Islet precursor cell (in vitro differentiated cells): Measurements from ENCODE around the gene MAML3.
"Not testable (repeated sequence)": the region's sequence is repeated elsewhere in the genome, so short reads cannot be mapped to it uniquely, and the experiment has no call there.

Experiments
- DNase-seq: peaks from one replicate; pipeline ENCODE4 v3.0.0-alpha.2; 2018

Gene MAML3

DNA sequence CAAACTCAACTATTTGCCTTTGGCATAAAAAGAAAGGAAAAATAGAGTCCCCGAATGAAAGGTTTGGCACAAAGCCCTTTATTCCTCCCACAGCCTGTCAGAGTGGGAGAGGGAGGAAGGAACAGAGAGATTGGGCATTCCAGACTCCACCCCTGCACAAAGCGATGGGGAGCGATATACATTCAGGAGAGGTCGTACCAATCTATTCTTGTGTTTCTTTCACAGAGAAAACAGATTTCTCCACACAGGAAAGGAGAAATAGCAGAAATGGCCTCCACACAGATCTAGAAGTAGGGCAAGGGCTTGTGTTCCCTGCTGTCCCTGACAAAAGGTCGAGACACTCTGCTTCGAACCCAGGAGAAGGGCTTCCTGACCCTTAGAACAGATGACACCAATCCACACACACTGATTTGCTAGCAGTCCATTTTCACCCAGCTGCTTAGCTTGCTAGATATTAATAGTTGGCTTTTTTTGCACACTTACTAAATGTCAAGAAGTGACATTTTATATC is 197.4 kb downstream of the MAML3 start:
- DNase-seq: no peak

DNA sequence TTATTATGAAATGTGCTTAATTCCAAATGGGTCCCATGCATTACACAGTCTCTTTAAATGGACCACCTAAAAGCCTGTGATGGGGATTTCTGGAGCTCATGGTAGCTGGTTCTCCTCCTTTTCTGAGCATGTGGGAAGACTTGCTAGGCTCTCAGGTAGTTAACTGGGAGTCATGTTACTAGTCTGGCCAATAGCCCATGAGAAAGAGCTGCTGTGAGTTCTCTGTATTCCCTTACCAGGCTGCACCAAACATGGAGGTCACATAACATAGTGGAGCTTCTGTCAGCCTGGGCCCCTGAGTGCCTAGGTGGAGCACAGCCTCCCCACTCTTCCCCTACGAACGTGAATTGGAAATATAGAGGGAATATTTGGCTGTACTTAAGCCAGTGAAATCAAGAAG is 198.4 kb downstream of the MAML3 start:
- DNase-seq: no peak

DNA sequence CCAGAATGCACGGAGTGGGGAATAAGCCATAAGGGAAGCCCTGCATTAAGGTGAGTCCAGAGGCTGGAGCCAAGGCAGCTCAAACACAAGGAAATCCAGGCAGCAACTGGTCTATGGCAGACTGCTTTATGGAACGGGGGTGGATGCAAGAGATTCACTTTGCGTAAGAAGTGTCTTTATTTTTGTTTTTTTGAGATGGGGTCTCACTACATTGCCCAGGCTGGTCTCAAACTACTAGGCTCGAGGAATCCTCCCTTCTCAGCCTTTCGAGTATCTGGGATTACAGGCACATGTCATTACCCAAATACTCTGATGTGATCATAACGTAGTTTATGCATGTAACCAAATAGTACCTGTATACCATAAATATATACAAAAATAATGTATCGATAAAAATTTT is 199.5 kb downstream of the MAML3 start:
- no peak for DNase-seq

DNA sequence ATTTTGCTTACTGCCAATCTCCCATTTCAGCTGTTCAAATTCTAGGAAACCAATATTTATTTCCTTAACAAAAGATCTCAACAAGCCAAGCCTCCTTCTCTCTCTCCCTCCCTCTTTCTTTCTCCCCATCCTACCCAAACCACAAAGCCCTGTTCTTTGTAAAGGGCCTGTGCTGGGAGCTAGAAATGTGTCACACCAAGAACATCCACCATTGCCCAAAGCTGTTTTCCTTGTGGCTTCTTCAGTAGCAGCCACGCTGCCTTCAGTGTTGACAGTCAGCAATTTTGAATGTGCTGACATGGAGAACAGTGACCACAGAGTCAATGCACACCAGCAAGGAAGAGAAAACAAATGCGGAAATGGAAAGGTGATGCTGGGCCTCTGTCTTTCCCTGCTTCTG is 203.0 kb downstream of the MAML3 start:
- peak; percentile 73 for DNase-seq

DNA sequence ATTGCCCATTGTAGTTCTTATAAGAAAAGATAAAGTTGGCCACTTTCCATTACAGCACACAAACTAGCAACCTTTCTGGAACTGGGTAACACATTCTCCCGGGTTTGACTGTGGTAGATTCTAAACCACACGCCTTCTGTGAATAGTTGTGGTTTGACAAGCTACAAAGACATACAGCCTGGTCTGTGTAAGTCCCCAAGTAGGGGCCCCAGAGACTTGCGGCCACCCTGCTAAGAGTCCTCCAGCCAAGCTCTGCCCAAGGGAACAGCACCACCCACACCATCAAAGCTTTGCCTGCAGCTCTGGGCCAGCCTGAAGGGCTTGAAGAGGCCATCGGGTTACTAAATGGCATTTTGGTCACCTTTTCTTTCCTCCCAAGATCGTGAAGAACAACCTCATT is 203.4 kb downstream of the MAML3 start:
- no peak for DNase-seq

DNA sequence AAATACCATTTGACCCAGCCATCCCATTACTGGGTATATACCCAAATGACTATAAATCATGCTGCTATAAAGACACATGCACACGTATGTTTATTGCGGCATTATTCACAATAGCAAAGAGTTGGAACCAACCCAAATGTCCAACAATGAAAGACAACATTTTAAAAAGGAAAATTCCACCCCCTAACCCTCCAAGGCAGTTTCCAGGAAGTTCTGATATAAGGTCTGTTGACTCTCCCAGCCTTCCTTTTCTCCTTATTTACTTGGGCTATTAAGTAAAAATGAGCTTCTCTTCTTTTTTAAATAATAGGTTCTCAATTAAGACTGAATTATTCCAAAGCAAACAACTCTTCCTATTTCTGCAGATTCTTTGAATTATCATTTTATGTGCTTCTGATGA is 209.1 kb downstream of the MAML3 start:
- not testable (repeated sequence) for DNase-seq

DNA sequence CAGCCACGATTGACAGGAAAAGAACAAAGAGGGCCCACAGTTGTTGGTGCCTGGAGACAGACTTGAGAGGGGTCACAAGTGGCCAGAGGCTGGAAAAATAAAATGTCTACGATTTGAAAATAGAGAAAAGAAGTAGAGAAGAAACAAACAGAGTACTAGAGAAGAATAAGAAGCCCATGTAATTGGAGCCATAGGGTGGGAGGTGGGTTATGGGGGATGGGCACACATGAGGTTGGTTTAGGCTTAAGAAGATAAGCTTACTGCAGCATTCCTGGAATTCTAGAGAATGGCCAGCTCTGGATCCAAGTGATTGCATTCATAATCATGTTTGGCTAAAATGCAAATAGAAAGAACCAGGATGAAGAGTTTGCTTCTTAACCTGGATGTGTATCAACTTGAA is 210.7 kb downstream of the MAML3 start:
- DNase-seq: no peak

DNA sequence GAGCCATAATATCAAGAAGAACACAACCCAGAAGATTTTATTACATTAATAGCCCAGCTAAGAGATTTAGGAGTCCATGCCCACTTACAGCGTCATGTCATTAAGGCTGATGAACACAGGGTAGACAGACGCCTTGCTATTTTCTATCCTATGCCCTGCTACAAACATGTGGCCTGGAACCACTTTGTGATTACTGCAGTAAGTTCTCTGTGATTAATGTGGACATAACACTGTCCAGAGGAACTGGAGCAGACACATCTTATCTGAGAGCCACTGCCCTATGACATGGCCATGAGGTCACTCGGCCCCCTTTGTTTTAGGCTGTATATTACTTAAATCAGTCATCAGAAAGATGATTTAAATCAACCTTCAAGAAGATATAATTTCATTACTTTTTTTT is 211.7 kb downstream of the MAML3 start:
- DNase-seq: no peak

DNA sequence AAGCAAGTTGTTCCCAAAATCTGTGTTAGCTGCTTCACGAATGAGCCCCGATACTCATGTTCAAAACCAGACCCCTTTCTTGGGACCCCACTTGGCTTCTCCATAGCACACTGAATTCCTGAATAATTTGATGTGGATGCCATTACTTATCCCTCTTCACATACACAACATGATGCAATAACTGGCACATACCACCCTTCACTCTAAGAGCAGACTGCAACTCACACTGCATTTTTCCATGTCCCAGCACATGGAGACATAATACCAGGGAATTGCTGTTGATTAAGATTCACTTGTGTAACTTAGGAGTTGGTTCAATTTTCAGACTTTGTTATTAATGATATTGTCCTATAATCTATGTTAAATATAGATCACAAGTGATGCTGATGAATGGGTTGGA is 213.4 kb downstream of the MAML3 start:
- no peak for DNase-seq

DNA sequence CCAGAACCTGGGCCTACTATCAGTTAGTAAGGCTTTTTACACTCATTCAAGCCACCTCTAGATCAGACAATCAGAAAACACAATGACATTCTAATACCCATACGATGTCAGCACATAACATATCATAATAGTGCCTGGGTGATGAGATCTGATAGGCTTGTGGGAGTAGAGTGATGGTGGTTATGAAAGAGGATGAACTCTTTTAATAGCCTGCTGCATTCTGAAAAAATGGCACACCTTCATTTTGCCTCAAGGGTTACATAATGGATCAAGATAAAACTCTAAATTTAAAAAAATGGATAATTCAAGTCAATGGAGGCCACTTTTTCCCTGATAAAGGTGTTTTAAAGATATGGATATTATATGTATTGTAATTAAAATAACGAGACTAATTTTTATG is 215.6 kb downstream of the MAML3 start:
- DNase-seq: no peak

DNA sequence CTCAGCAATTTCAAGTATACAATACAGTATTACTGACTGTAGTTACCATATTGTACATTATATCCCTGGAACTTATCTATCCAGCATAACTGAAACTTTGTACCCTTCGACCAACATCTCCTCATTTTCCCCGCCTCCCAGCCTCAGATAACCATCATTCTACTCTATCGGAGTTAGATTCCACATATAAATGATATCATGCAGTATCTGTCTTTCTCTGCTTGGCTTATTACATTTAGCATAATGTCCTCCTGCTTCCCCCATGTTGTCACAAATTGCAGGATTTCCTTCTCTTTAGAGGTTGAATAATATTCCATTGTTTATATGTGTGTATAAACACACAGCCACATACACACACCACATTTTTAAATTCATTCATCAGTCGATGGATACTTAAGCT is 218.1 kb downstream of the MAML3 start:
- no peak for DNase-seq

DNA sequence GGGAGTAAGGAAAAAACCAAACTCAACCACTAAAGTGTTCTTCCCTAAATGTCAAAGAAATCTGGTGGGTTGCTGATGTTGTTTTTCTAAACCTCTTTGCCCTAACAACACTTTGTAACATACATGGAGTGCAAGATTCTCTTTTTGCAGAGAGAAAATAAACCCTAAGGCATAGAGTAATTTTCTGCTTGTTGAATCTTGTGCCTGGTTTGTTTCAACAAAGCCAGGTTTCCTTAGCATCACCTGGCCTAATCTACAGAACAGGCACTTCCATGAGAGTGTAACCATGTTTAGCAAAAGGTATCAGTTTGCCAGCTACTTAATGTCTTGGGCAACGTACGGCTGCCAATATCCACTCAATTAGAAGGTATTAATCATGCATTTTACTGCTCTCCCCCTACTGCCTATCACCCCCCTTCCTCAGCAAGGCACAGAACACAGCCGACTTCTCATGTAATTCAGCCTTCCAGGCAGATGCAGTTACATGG is 219.2 kb downstream of the MAML3 start:
- DNase-seq: no peak

DNA sequence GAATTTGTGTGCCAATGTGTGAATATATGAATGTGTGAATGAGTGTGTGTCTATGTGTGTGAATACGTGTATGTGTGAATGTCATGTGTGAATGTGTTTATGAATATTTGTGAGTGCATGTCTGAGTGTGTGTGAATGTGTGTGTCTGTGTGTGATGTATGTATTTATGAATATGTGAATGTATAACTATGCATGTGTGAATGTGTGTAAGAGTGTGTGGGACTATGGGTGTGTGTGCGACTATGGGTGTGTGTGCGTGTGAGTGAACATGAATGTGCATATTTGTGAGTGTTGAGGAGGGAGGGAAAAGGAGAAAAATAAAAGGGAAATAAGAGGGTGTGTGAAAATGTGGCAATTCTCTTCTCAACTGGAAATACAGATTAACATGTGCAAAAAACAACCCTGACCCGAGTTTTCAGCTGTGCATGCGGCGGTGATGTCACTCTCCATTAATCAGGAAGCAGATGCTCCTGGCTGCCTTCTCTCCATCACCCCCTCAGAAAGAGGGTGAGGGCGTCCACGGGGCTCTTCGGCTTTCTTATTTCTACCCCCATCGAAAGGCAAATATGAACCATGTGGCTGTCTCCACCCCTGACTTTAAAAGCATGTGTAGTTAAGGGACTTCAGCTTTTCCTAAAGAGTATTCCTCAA is 219.8 kb downstream of the MAML3 start:
- no peak for DNase-seq

DNA sequence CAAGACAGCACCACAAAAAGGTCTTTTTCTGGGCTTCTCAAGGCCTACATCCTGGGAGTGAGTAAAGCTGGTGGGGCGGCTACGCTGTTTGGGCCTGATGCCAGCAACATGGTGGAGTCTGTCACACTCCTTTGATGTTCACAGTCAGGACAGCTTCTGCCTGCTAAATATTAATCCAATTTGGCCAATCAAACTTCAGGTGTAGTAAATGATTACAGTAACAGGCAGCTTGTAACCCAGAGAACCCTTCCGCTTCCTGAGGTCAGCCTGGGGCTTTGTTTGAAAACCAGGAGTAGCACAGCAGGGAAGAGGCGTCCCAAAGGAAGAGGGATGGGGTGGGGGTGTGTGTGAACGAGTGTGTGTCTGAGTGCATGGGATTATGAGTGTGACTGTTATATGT is 220.4 kb downstream of the MAML3 start:
- DNase-seq: no peak

DNA sequence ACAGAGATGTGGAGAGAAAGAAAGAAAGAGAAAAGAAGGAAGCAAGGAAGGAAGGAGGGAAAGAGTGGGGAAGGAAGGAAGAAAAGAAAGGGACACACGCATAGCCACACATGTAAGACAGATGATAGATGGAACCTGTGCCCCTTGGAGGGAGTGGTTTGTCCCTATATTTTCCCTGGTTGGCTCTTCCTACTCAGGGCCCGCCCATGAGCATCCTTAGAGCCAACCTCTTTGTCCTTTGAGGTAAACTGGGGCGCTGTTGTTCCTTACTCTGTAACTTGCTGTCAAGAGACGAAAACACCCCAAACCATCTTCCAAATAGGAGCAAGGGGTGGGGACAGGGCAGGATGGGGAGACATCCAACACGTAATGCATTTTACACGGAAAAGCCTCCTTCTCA is 220.9 kb downstream of the MAML3 start:
- no peak for DNase-seq

DNA sequence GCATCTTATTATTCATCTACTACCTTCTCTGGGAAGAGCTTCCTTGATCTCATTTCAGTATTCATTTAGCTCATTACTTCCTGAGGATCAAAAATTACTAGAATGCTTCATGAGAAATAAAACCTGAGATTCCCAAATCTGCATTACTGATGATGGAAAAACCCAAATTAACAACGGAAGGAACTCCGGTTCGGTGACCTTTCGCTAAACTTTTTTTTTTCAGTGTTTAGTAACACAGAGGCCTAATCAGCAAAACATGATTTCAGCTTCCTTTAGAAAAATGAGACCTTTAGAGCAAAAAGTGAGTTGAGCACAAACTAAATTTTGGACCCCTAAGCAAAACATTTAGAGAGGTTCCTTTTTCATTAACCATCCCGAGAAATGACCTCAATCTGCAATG is 229.2 kb downstream of the MAML3 start:
- no peak for DNase-seq

DNA sequence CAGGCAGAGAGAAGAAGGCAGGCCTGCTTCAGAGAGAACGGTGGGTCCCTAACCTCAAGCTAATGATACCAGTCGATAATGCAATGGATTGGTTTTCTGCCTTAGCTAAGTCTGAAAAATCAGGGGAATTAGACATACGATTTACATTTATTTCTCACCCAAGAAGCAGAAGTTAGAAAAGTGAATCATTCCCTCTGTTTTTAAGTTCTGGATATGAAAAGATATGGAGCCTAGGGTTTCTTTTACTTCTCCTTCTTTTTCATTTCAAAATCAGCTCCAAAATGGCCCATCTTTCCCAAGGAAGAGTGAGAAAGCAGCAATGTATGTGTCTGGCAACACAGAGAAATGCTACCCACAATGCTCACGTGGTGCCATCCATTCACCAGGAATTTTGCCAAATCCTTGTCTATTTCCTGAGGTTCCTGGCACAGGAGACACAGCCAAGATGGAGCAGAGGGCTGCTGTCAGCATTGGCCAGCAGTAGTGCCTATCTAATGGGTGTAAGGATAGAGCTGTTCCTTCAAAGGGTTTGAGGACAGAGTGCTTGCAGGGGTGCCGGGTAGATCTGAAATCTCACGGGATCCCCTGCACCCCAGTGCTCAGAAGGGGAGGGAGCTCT is 231.5 kb downstream of the MAML3 start:
- DNase-seq: no peak

DNA sequence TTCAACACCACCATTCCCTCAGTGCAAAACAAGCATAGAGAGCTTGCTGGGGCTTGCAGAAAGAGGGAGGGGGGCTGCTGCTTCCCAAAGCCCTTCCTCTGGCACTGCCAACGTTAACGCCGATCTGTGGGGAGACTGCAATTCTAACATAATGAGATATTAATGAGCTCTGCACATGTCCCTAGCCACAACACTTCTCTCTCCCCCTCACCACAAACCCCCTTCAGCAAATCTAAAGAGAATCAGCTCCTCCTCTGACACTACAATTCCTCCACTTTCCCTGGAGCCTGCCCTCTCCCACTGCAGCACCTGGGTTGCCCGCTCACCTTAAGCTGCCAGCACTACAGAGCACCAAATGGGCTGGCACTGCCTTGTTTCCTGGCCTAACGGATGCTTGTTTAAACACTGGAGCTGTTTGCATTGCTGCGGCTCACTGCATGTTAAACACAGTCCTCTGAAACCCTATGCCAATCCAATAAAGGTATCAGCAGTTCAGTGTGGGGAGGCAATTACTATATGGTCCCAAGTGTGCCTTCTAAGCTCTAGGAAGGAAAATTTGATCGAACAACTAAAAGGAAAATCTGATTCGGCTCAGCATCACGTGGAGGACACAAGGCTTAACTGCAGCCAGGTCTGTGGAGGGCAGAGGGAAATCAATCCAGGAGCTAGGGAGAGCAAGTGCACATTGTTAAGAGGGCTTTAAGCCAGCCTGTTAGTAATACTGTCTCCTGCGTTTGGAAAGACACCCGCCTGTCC is 232.4 kb downstream of the MAML3 start:
- no peak for DNase-seq

DNA sequence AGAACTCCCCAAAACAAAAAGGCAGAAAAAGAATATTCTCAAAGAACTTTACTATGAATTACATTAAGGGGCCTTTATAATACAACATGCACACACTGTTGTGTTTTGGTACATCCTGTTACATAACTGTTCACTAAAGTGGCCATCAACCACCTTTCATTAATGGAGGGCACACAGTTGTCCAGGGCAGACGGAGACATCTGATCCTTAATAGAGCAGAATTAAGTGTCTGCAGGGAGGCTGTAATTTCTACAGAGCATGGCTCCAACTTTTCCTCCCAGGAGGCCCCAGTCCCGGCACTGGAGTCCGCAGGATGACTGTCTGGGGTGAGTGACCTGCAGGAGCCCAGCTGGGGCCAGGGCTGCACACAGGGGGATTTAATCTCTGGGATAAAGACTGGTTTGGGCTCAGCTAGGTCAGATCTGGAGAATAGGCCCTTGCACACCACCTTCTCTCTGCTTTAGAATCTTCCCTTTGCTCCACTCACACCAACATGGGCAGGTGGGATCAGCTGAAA is 233.4 kb downstream of the MAML3 start:
- no peak for DNase-seq

DNA sequence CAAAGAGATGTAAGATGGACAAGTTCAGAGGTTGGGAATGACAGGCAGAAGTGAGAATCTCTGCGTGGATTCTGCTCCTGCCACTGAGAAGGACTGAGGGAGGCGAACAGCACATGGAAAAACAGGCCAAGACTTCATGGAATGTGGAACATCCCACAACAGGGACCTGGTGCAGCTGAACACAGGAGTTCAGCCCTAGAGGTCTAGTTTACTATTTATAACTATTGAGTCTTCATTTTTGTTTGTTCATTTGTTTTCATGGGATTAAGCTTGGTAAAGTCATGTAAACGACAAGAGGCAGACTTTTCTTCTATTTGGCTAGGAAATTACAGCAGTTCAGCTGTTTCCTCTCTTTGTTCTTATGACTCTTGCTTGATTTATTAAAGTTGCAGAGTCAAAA is 234.5 kb downstream of the MAML3 start:
- DNase-seq: peak; percentile 83

DNA sequence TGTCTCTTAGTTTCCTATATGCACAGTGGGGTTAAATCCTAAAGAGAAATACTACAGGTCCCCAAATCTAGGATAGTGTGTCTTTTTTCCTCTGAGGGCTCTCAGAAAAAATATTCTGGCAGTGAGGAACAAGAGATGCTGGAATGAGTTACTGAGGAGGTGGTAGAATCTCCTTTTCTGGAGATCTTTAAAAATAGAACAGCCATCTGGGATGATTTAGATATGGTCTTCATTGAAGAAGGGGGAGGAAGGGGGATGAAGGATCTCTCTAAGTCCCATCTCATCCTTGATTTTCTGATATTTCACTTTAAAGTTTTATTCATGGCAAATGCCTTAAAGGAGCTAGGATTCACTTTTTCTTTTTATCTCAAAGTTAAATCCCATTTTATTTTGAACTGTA is 235.0 kb downstream of the MAML3 start:
- DNase-seq: no peak

DNA sequence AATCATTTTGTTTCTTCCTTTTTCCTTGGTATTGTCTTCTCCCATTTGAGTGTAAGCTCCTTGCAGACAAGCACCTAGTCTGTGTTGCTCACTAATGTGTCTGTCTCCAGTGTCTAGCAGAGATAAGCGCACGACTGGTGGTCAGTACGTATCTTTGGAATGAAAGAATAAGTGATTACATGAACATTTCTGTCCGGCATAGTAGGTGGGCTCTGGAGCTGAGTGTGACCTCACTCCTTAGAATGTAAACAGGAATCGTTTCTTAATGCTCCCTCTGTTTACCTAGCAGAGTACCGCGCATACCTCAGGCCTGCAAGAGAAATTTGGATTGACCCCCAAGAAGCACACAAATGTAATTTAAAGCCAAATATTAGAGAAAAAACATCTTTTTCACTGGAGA is 235.4 kb downstream of the MAML3 start:
- no peak for DNase-seq

DNA sequence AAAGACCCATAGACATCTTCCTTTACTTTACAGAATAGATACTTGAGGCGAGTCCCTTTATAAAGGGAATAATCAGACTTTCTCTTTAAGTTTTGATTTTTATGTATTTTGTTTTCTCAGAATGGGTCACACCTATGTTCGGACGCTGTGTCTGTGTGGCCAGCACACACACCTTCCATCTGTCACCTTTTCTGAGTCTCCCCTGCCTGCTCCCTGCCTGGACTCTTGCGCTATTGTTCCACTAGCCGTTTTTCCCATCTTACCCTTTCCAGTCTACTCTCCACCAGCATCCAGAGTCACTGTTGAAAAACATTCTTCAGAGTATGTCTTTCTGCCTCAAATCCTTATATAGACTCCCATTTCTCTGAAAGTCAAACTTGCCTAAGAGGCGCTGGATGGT is 236.1 kb downstream of the MAML3 start:
- DNase-seq: no peak

DNA sequence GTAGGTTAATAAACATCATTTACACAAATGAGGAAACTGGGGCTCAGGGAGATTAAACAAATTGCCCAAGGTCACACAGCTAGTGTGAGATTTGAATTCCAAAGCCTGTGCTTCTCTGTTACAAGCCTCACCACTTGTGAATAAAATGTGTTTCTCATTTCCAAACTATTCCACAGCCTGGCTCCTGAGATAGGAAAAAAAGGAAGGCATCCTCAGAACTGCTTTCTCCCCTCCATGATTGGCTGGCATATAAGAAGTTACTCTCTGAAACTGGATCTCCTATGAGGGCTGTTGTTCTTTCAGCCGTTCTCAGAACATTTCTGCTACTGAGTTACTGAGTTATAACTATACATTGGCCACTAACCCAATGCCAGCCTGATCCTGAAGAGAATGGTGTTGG is 237.9 kb downstream of the MAML3 start:
- DNase-seq: no peak
